ENCODE measurements around the gene NFIA. TPM values are rescaled to one million over a fixed set of nuclear protein-coding genes. Genes with fewer than 3 reads are reported as not detected.

Gene NFIA
- total RNA-seq, 1 experiment from 2014 or later, result 20.9 TPM

GRCh38 chr1:61424382-61424781 lies 342.0 kb downstream of the NFIA start:
- intact Hi-C loops (cut with micrococcal nuclease; ENCODE audit: unreplicated experiment), result no loop called here
- H3K4me1 ChIP-seq (ENCODE audit: control insufficient read depth, insufficient read depth, low read length), result no peaks in the 10 kb centered on the region
- ChIA-PET POLR2A (interaction anchor here (0.6 kb wide), 1 partner anchor 160 kb away, joined by 4 read pairs; no protein-coding TSS in a partner anchor), CTCF (interaction anchor here (0.7 kb wide), 1 partner anchor 1453 kb away, joined by 12 read pairs; no protein-coding TSS in a partner anchor)
- H3K9me3 ChIP-seq (ENCODE audit: control insufficient read depth, insufficient read depth, low read depth, low read length), result no peaks in the 10 kb centered on the region
- in situ Hi-C loops (cut with HindIII; ENCODE audit: low pct_unique_long_range_greater_than_20kb, low sequenced_read_pairs), result no loop called here
- H3K27ac ChIP-seq (ENCODE audit: low read length), result no peak overlapping the region
- H3K27me3 ChIP-seq (ENCODE audit: control insufficient read depth, insufficient read depth, low read length), result no peaks in the 10 kb centered on the region
- BruUV-seq (replicated peaks), result no TSS peak
- TF ChIP-seq POLR2AphosphoS5 (IDR thresholded peaks at IDR 0.05; ENCODE audit: low read depth, low read length), result no peak
- no peak for TF ChIP-seq TCF7L2 (IDR thresholded peaks at IDR 0.05; ENCODE audit: low read depth, low read length)
- no peak for TF ChIP-seq REST (IDR thresholded peaks at IDR 0.05; ENCODE audit: insufficient read depth in 1 of 2, low read depth in 2 of 2, low read length in 1 of 2)
- TF ChIP-seq, protein P1, sequence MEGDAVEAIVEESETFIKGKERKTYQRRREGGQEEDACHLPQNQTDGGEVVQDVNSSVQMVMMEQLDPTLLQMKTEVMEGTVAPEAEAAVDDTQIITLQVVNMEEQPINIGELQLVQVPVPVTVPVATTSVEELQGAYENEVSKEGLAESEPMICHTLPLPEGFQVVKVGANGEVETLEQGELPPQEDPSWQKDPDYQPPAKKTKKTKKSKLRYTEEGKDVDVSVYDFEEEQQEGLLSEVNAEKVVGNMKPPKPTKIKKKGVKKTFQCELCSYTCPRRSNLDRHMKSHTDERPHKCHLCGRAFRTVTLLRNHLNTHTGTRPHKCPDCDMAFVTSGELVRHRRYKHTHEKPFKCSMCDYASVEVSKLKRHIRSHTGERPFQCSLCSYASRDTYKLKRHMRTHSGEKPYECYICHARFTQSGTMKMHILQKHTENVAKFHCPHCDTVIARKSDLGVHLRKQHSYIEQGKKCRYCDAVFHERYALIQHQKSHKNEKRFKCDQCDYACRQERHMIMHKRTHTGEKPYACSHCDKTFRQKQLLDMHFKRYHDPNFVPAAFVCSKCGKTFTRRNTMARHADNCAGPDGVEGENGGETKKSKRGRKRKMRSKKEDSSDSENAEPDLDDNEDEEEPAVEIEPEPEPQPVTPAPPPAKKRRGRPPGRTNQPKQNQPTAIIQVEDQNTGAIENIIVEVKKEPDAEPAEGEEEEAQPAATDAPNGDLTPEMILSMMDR (IDR thresholded peaks at IDR 0.05), result no peak
- no peak for TF ChIP-seq SIN3A (IDR thresholded peaks at IDR 0.05; ENCODE audit: borderline replicate concordance, insufficient read depth, low read depth, low read length)
- no peak overlapping the region for H3K4me3 ChIP-seq (ENCODE audit: low read depth in 2 of 2, low read length in 2 of 2)
- DNase-seq (ENCODE audit: low read depth, low spot score) (no peak), ATAC-seq (no peak)
- no peaks in the 10 kb centered on the region for H3K36me3 ChIP-seq (ENCODE audit: control insufficient read depth, insufficient read depth, low read length)

DNA sequence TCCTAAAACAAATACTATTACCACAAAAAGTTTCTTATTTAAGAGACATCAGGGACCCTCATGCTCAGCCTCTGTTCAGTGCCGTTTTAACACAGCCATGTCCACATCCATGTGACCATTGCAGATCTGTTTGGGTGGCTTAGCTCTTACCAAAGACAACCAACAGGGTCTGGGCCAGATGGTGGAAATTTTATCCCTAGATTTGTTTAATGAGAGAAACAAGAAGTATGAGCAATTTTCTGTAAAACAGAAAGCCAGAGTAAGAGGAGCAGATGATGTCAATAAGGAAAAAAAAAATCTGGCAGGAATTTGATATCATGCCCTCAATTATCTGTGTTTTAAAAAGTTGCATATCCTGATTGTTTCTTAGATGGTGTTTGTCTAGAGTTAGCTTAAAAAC lies 342.7 kb downstream of the NFIA start:
- ChIA-PET CTCF (no interaction called here), POLR2A (no interaction called here)
- no peak overlapping the region for H3K27ac ChIP-seq (ENCODE audit: low read length)
- H3K36me3 ChIP-seq (ENCODE audit: control insufficient read depth, insufficient read depth, low read length), result no peaks in the 10 kb centered on the region
- ATAC-seq, result no peak
- no peaks in the 10 kb centered on the region for H3K4me1 ChIP-seq (ENCODE audit: control insufficient read depth, insufficient read depth, low read length)
- no peak for DNase-seq (ENCODE audit: low read depth, low spot score)
- no TSS peak for BruUV-seq (replicated peaks)
- no peaks in the 10 kb centered on the region for H3K9me3 ChIP-seq (ENCODE audit: control insufficient read depth, insufficient read depth, low read depth, low read length)
- no peak overlapping the region for H3K4me3 ChIP-seq (ENCODE audit: low read depth in 2 of 2, low read length in 2 of 2)
- no peaks in the 10 kb centered on the region for H3K27me3 ChIP-seq (ENCODE audit: control insufficient read depth, insufficient read depth, low read length)
- in situ Hi-C loops (cut with HindIII; ENCODE audit: low pct_unique_long_range_greater_than_20kb, low sequenced_read_pairs) (no loop called here), intact Hi-C loops (cut with micrococcal nuclease; ENCODE audit: unreplicated experiment) (no loop called here)
- no peak for TF ChIP-seq TCF7L2 (IDR thresholded peaks at IDR 0.05; ENCODE audit: low read depth, low read length)
- no peak for TF ChIP-seq SIN3A (IDR thresholded peaks at IDR 0.05; ENCODE audit: borderline replicate concordance, insufficient read depth, low read depth, low read length)
- TF ChIP-seq, protein P1 (IDR thresholded peaks at IDR 0.05), result no peak
- TF ChIP-seq POLR2AphosphoS5 (IDR thresholded peaks at IDR 0.05; ENCODE audit: low read depth, low read length), result no peak
- TF ChIP-seq REST (IDR thresholded peaks at IDR 0.05; ENCODE audit: insufficient read depth in 1 of 2, low read depth in 2 of 2, low read length in 1 of 2), result no peak

All from Panc1 (cell line).